Measurements from ENCODE around the gene BCL2. TPM values are rescaled to one million over a fixed set of nuclear protein-coding genes. Genes with fewer than 3 reads are reported as not detected.

Gene BCL2
- total and polyA plus RNA-seq, 9 of the 15 experiments (the other 6 are each of a cell fraction or from before 2014, with no cell fraction given), result 0.10 to 1.1 (median 0.65) TPM

- TF ChIP-seq ADNP (tag; IDR thresholded peaks at IDR 0.05) (no peak), HCFC1 (IDR thresholded peaks at IDR 0.05; ENCODE audit: low read depth, low read length) (no peak), HIVEP1 (CRISPR knock-in tag; IDR thresholded peaks at IDR 0.05) (no peak), MCM7 (IDR thresholded peaks at IDR 0.05) (no peak)
Observed at GRCh38 chr18:63303547-63303946, 16.0 kb downstream of the BCL2 start (continued).

- WGBS (ENCODE audit: insufficient coverage, low coverage, missing lambda C conversion rate), result 2% methylated on average over 5 of the region's 5 CpGs
- H3K4me1 ChIP-seq (replicated peaks in 1 of 2; ENCODE audit: control insufficient read depth in 2 of 2, insufficient read depth in 2 of 2, low read length in 2 of 2), result no peaks in the 10 kb centered on the region
- no peaks in the 10 kb centered on the region for H4K20me1 ChIP-seq (replicated peaks; ENCODE audit: control insufficient read depth, insufficient read depth, low read length)
- ChIA-PET POLR2A (no interaction called here), CTCF (ENCODE audit: low intra/inter-chr PET ratio) (no interaction called here)
- no peak overlapping the region for H3K9ac ChIP-seq (ENCODE audit: insufficient read depth in 1 of 2, low read depth in 2 of 2, low read length in 2 of 2)
- H3K36me3 ChIP-seq (ENCODE audit: control insufficient read depth, insufficient read depth, low read length), result no peaks in the 10 kb centered on the region
- H3K4me2 ChIP-seq (ENCODE audit: insufficient read depth, low read length), result no peak overlapping the region
- no TSS peak for BruUV-seq (replicated peaks)
- ATAC-seq, result no peak
- H3K27ac ChIP-seq (ENCODE audit: extremely low read depth, low read depth, low read length), result no peak overlapping the region
- FAIRE-seq, result no peak
- no peaks in the 10 kb centered on the region for H3K79me2 ChIP-seq (ENCODE audit: control insufficient read depth, insufficient read depth, low read length)
- no peak for DNase-seq (ENCODE audit: extremely low read depth in 1 of 4, low spot score in 3 of 4)
- peaks cover 0 to 24% of the 10 kb centered on the region in 2 experiments; a peak in 3 of 5 replicates for H3K27me3 ChIP-seq (ENCODE audit: control insufficient read depth in 2 of 2, insufficient read depth in 2 of 2, low read length in 2 of 2)
- no peaks in the 10 kb centered on the region for H3K9me3 ChIP-seq (replicated peaks; ENCODE audit: control insufficient read depth, insufficient read depth, low read depth, low read length)
- no peak for TF ChIP-seq MXD1 (CRISPR knock-in tag; IDR thresholded peaks at IDR 0.05; ENCODE audit: borderline replicate concordance, poor library complexity, severe bottlenecking)
- intact Hi-C loops (cut with micrococcal nuclease), result no loop called here
- in situ Hi-C loops (cut with MboI), result no loop called here
- no peaks in the 10 kb centered on the region for H3K9me1 ChIP-seq (ENCODE audit: control insufficient read depth, insufficient read depth, low read length)
- no peak overlapping the region for H2AFZ ChIP-seq (ENCODE audit: low read depth, low read length)
- H3K4me3 ChIP-seq, result no peak overlapping the region
Observed at GRCh38 chr18:63302636-63303405, 16.7 kb downstream of the BCL2 start.

Data from K562 (cell line).